HG03039 (cell line): ENCODE results near the gene ACOX1.

ENCODE experiments used
- ATAC-seq: cut with Tn5 transposase; IDR thresholded peaks from one replicate; pipeline ENCODE4 v1.9.1; 2021; ENCODE audit warnings: mild to moderate bottlenecking, moderate library complexity; ENCODE audit not compliant: unreplicated experiment

The ACOX1 gene

DNA sequence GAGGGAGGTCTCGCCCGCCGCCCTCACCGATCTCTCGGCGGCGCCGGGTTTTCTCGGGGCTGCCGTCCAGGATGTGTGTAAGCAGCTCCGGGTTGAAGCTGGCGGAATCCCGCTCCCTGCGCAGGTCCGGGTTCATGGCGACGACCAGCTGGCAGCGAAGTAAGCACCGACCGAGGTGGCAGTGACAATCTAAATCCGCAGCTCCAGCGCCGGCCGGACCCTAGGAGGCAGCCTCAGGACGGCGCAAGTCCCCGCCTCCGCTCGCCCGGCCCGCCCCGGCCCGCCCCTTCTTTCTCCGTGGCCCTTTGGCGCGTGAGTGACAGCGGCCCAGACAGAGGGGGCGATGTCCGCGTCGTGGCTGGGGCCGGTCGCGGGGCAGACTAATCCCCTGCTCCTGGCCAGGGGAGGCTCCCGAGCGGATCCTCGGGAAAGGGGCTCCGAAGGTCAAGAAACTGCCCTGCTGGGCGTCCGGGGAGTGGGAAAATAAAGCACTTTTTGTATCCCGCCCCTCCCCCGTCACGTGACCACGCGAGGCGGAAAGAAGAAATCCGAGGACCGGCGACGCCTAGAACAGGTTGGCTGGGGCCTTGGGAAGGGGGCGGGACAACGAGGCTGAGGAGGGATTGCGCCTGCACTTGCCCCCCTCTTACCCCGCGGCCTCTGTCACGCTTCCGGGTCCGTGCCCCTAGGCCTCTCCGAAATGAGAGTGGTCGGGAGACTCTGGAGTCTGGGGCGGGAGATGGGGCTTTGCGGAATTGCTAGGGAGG, at the start of gene ACOX1, which contains the start of gene TEN1:
Gene ACOX1, minus strand, starts transcription at position 229 of the 767 bp plus-strand sequence. Its CDS starts 93 bp downstream, at position 136.
Gene TEN1, plus strand, starts transcription at position 303 of the 767 bp plus-strand sequence. CDS start 6,953 bp downstream, outside the sequence.
- peak; percentile 87 for ATAC-seq

DNA sequence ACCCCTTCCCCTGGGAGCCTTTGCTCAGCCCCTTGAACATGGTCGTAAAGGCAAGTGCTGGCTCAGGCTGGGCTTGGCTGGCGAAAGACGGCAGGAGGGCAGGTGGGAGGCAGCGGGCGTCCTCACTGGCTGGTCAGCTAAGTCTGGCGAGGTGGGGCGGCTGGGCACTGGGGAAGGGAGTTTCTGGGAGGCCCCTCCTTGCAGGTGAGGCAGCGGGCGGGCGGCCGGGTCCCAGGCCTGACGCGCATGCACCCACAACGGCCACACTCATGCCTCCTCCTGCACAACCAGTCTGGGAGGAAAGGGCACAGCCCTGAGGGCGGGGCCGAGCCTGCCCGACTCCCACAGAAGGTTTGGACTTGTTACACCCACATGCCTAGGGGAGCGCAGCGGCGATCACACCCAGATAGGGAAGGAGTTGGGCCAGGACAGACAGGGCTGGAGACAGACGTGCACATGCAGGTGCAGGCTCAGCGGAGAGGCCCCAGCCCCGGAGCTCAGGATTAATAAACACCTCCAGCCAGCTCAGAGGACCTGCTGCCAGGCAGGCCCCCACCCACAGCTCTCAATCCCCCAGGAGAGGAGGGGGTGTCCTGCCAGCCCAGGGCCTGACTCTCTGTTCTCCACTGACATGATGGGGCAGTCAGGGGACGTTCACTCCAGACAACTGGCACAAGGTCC, 48.3 kb upstream of the ACOX1 start, which contains the start of gene EVPL:
Gene EVPL, minus strand, starts transcription at position 148 of the 681 bp plus-strand sequence. Its CDS starts 108 bp downstream, at position 40.
- ATAC-seq: no peak

- ATAC-seq: no peak
Measured at GRCh38 chr17:76026714-76027158, 47.8 kb upstream of the ACOX1 start.

- ATAC-seq: no peak
Measured at GRCh38 chr17:76025294-76025693, 46.3 kb upstream of the ACOX1 start.

GRCh38 chr17:76024353-76024752, 45.4 kb upstream of the ACOX1 start:
- ATAC-seq: no peak

DNA sequence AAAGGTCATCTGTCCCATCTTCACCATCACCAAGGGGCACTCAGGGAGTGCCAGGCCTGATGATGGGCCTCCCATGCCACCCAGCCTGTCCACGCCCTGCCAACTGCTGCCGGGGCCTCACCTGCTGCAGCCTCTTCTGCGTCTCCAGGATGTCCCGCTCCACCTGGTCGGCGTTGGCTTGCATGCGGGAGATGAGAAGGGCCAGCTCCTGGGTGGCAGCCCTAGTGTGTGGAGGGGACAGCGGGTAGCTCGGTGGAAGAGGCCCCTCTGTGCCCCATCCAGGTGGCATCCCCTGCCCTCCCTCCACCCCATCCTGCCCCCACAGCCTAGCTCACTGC, 44.9 kb upstream of the ACOX1 start:
- ATAC-seq: no peak

- no peak for ATAC-seq
Measured at GRCh38 chr17:76022973-76023899, 44.3 kb upstream of the ACOX1 start.

DNA sequence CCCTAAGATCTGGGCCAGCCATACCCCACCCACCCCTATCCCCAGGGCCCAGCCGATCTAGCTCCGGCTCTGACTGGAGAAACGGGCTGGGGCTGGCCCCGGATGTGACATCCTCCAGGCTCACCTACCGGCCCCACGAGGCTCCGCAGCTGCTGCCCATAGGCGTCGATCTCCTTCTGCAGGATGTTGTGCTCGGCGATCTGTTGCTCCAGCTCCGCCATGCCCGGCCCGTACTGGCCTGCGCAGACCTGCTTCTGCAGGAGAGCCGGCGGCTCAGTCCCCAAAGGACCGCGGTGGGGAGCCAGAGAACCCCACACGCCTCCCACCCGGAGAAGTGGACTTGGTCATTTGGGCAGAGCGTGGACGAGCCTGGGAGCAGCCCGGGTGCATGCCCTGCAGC, 43.3 kb upstream of the ACOX1 start:
- no peak for ATAC-seq

GRCh38 chr17:76019833-76020467, 41.0 kb upstream of the ACOX1 start:
- ATAC-seq: no peak

DNA sequence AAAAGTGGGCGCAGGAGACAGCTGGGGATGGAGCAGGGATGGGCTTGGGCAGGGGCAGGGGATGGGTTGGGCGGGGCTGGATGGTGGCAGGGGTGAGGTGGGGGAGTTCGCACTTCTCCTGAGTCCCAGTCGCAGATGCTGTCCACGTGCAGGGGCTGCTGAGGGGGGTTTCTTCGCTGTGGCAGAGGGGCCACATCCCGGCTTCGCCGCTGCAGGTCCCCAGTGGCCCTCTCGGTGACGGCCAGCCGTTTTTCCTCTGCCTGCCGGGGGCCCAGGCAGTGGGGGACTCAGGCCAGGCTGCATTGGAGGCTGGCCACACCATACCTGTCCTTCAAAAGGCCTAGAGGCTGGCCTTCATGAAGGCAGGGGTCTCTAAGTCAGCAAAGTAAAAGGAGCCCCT, 39.8 kb upstream of the ACOX1 start:
- no peak for ATAC-seq

DNA sequence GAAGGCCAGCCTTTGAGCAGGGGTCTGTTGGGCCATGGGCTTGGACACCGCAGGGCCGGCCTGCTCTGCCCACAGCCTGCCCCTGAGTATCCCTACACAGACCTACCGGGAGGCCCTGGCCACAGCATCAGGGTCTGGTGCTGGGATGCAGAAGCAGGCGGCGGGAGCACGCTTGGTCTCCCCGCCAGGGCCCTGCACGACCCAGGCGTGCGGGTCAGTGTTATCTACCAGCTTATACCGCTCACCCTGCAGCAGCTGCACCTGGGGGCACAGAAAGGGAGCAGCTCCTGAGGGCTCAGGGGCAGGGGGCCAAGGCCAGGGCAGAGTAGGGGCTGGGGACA, 39.3 kb upstream of the ACOX1 start:
- no peak for ATAC-seq

- ATAC-seq: no peak
Measured at GRCh38 chr17:76017481-76018339, 38.7 kb upstream of the ACOX1 start.

DNA sequence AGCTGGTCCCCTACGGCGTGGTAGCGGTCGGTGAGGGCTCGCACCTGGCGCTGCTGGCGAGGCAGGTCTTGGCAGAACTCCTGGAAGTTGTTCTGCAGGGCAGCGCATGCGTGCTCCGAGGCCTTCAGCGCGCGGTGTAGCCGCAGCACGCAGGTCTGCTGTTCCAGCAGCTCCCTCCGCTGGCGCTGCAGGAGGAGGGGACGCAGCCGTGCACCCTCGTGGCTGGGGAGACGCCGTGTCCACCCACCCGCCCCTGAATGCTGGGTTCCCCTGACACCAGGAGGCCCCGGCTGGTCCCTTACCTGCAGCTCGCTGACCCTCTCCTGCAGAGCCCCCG, 35.9 kb upstream of the ACOX1 start:
- ATAC-seq: no peak

DNA sequence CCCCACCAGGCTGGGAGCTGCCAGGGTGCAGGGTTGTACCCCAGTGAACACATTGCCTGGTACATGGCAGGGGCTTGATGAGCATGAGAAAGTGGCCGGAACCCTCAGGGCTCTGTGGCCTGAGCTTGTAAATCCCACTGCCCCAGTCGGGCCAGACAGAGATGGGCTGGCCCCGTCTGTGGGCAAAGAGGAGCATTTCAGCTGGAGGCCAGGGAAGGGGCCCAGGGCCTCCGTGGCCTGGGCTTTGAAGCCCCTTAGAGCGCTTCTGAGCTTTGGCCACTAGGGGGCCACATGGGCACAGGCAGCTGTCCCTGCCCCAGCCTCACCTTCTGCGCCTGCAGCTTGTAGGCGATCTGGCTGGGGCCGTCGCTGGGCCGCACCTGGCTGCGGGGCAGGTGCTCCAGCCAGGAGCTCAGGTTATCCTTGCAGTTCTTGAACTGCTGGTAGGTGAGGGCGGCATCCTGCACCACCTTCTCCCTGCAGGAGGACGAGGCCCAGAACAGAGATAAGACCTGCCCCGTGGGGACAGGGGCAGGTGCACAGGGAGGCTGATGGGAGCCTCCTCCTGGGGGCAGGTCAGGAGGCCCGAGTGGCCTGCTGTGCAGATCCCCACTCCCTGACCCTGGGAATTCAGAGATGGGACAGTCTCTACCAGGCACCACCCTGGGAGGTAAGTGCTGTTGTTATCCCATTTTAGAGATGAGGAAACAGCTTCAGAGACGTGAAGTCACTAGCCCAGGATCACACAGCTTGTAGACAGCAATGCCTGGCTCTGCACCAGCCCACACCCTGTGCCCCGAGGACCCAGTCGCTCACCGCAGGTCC, 35.3 kb upstream of the ACOX1 start:
- ATAC-seq: no peak

- ATAC-seq: no peak
Measured at GRCh38 chr17:76013377-76013932, 34.5 kb upstream of the ACOX1 start.

- no peak for ATAC-seq
Measured at GRCh38 chr17:76011951-76012350, 33.0 kb upstream of the ACOX1 start.

GRCh38 chr17:76009969-76010661, 31.1 kb upstream of the ACOX1 start:
- ATAC-seq: no peak

GRCh38 chr17:76009447-76009846, 30.5 kb upstream of the ACOX1 start:
- ATAC-seq: no peak
